ENCODE measurements around the gene NCKAP5.

DNA sequence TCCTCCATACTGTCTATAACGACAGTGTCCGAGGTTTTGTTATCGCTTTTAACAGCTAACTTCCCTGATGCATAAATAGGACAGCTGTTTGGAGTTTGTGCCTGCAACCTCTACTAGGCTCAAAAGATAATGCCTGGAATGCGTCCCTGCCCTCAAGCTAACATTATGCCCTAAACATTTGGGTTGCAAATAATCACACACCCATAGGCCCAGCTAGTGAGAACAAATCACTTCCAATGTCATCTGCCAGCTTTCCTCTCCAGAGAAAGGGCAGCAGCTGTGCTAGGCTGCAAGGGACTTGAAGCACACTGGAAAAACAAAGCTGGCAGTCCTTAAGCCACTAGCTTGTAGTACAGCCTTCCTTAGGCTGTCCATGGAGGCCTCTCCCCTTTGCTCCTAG is 696.4 kb downstream of the NCKAP5 start:
- TF ChIP-seq TARDBP (IDR thresholded peaks at IDR 0.05) (no peak), ZNF384 (IDR thresholded peaks at IDR 0.05) (no peak), FOXA1 (IDR thresholded peaks at IDR 0.05) (no peak), HDGF (IDR thresholded peaks at IDR 0.05; ENCODE audit: borderline replicate concordance) (no peak), ARNT (IDR thresholded peaks at IDR 0.05) (no peak)

All from HEK293T (cell line).